ENCODE measurements around the gene GRHL3.

GRCh38 chr1:24318615-24319311, 394 bp upstream of the GRHL3 start:
- TF ChIP-seq POLR2AphosphoS5 (IDR thresholded peaks at IDR 0.05; ENCODE audit: borderline replicate concordance, low read depth, low read length) (no peak), EZH2 (IDR thresholded peaks at IDR 0.05) (no peak), FOXP2 (optimal IDR thresholded peaks at IDR 0.05; ENCODE audit: control extremely low read depth, extremely low read length, insufficient read depth) (no peak)

Data from SK-N-MC (cell line).